WI38 (cell line): ENCODE data around the gene HOXB13.

Experiments used
- H3K4me3 ChIP-seq: 2 replicates; pipeline ENCODE4 v1.5.1; 2011; ENCODE audit warnings: low read depth, mild to moderate bottlenecking, control low read depth, low read length
- CTCF ChIP-seq: IDR thresholded peaks from 2 replicates; pipeline ENCODE4 v1.5.1; 2012; ENCODE audit warnings: low read depth, mild to moderate bottlenecking, control low read depth, low read length

Gene HOXB13

GRCh38 chr17:48737330-48738043 is 8.9 kb upstream of the HOXB13 start:
- H3K4me3 ChIP-seq = no peak overlapping the region
- no peak for TF ChIP-seq CTCF

GRCh38 chr17:48735062-48735351 is 6.5 kb upstream of the HOXB13 start:
- H3K4me3 ChIP-seq = no peak overlapping the region

GRCh38 chr17:48734333-48735061 is 5.9 kb upstream of the HOXB13 start:
- H3K4me3 ChIP-seq = no peak overlapping the region
- no peak for TF ChIP-seq CTCF

More at GRCh38 chr17:48735062-48735351, 6.5 kb upstream of the HOXB13 start:
- TF ChIP-seq CTCF = no peak

- no peak for TF ChIP-seq CTCF
- H3K4me3 ChIP-seq = no peak overlapping the region
Measured at GRCh38 chr17:48733632-48734328, 5.2 kb upstream of the HOXB13 start.

- H3K4me3 ChIP-seq = no peak overlapping the region
- TF ChIP-seq CTCF = no peak
Measured at GRCh38 chr17:48732688-48733629, 4.4 kb upstream of the HOXB13 start.

- TF ChIP-seq CTCF = no peak
Measured at GRCh38 chr17:48731355-48731754, 2.8 kb upstream of the HOXB13 start.

More at GRCh38 chr17:48731355-48731754, 2.8 kb upstream of the HOXB13 start:
- no peak overlapping the region for H3K4me3 ChIP-seq
